ENCODE measurements around the gene SLC22A6. TPM values are rescaled to one million over a fixed set of nuclear protein-coding genes. Genes with fewer than 3 reads are reported as not detected.
A peak's percentile ranks its signal among the peaks of the same experiment; 100 is the strongest.

The SLC22A6 gene, protein sequence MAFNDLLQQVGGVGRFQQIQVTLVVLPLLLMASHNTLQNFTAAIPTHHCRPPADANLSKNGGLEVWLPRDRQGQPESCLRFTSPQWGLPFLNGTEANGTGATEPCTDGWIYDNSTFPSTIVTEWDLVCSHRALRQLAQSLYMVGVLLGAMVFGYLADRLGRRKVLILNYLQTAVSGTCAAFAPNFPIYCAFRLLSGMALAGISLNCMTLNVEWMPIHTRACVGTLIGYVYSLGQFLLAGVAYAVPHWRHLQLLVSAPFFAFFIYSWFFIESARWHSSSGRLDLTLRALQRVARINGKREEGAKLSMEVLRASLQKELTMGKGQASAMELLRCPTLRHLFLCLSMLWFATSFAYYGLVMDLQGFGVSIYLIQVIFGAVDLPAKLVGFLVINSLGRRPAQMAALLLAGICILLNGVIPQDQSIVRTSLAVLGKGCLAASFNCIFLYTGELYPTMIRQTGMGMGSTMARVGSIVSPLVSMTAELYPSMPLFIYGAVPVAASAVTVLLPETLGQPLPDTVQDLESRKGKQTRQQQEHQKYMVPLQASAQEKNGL
- total RNA-seq (ENCODE audit: low replicate concordance) = not detected in 2 replicates

DNA sequence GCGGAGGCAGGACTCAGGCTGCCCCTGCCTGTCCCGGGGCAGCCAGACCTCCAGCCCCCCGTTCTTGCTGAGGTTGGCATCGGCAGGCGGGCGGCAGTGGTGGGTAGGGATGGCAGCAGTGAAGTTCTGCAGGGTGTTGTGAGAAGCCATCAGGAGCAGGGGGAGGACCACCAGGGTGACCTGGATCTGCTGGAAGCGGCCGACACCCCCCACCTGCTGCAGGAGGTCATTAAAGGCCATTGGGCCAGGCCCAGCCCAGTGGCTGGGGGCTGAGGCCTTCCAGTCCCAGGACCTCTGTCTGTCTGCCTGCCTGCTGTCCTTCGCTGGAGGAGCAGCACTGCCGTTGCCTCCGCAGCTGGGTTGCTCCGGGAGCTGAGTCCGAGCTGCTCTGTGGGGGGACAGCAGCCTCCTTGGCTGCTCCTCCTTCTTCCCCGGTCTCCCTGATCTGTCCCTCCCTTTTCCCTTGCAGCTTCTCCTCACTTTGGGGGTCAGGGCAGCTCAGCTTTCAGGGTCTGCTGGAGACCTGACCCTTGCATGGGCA lies at the start of gene SLC22A6:
Gene SLC22A6 (minus strand): TSS at position 517 of the 541 bp plus-strand sequence. CDS start 277 bp downstream, at position 240.
- DNase-seq (ENCODE audit: low read depth) = no peak
- TF ChIP-seq, protein P1, sequence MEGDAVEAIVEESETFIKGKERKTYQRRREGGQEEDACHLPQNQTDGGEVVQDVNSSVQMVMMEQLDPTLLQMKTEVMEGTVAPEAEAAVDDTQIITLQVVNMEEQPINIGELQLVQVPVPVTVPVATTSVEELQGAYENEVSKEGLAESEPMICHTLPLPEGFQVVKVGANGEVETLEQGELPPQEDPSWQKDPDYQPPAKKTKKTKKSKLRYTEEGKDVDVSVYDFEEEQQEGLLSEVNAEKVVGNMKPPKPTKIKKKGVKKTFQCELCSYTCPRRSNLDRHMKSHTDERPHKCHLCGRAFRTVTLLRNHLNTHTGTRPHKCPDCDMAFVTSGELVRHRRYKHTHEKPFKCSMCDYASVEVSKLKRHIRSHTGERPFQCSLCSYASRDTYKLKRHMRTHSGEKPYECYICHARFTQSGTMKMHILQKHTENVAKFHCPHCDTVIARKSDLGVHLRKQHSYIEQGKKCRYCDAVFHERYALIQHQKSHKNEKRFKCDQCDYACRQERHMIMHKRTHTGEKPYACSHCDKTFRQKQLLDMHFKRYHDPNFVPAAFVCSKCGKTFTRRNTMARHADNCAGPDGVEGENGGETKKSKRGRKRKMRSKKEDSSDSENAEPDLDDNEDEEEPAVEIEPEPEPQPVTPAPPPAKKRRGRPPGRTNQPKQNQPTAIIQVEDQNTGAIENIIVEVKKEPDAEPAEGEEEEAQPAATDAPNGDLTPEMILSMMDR (IDR thresholded peaks at IDR 0.05; ENCODE audit: insufficient read depth, low read length) = no peak

DNA sequence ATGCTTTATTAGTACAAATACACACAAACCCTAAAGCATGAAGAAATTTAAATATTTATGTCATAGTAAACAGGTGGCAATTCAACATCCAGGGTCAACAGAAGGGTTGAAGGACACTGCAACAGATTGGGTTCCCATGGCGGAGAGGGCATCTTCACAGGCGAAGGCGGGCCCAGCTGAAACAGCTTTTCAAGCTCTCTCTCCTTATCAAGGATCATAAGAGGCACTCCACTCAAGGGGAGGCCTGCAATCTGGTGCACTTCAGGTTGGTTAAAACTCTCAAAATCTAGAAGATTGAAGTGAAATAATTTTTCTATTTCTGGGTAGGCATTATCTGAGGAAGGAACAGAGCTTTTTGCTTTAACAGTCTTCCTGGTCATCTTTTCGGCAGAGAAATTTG lies 47.7 kb upstream of the SLC22A6 start:
- no peak overlapping the region for H3K4me3 ChIP-seq (ENCODE audit: low read depth, low read length)
- TF ChIP-seq, protein P1 (IDR thresholded peaks at IDR 0.05; ENCODE audit: insufficient read depth, low read length) = no peak
- no peak for DNase-seq (ENCODE audit: low read depth)

More for the DNA sequence above, at the start of gene SLC22A6:
- H3K4me3 ChIP-seq (ENCODE audit: low read depth, low read length) = no peak within 1 kb of the TSS

DNA sequence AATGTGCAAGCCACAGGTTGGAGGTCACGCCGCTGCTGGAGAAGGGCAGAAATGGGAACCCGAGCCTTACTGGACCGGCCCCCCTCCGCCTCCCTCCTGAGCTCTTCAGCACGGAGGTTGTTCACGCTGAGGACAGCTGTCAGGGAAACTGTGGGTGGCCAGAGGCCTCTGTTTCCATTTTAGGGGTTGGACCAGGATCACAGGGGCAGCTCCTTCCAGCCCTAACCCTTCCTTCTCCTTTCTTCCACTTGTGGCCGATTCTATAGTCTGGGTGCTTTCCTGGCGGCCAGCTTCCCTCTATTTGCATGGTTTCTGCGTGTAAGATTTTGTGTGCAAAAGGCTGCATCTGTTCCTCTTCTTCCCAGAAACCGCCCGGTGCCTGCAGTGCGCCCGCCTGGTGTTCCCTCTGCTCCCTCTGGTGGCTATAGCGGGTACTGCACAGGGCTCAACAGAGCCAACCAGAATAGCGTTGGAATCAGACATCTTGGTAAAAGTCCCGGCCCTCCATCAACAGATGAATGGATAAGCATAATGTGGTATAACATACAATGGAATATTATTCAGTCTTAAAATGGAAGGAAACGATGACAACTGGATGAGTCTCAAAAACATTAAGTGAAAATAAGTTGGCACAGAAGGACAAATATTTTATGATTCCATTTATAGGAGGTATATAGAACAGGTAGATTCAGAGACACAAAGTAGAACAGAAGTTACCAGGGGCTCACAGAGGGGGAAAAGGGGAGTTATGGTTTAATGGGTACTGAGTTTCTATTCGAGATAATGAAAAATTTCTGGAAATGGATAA lies 39.3 kb upstream of the SLC22A6 start:
- TF ChIP-seq, protein P1 (IDR thresholded peaks at IDR 0.05; ENCODE audit: insufficient read depth, low read length) = peak; percentile 100
- no peak overlapping the region for H3K4me3 ChIP-seq (ENCODE audit: low read depth, low read length)
- DNase-seq (ENCODE audit: low read depth) = peak; percentile 75

DNA sequence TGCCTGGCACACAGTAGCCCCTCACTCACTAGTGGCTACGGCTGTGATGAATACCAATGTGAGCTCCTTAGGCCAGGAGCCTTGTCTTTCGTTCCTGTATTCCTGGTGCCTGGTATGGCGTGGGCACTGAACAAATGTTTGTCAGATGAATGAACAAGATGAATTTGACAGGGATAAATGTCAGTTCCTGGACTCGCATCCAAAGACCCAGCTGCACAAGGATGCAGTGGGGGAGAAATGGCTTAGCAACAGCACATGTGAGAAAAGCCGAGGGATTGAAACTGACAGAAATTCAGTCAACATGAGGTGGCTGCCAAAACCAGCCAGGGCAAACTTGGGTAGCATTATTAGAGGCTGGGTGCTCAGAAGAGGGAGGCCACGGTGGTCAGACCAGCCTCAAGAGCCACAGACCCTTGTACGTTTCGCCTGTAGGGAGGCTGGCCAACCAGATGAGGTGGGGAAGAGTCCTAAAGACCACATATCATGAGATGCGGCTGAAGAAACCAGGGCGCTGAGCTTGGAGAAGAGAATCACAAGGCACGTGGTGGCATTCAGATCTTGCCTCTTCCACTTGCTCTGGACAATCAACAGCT lies 38.6 kb upstream of the SLC22A6 start:
- DNase-seq (ENCODE audit: low read depth) = no peak
- TF ChIP-seq, protein P1 (IDR thresholded peaks at IDR 0.05; ENCODE audit: insufficient read depth, low read length) = no peak

DNA sequence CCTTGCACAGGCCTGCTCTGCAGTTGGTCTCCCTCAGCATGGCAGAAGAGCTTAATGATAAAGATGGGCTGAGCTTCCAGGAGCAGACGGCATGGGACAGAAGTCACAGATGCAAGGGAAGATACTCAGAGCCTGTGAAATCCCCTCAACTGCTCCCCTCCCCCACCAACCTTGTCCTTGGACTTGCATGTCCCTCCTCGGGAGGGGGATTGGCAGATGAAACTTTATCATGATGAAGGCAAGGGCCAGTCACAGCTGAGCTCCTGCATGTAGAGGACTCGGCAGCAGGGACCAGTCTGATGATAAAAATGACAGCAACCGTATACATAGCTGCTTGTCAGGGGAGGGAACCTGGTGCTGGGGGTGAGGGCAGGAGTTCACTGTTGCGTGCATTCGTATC lies 37.7 kb upstream of the SLC22A6 start:
- no peak for DNase-seq (ENCODE audit: low read depth)
- no peak overlapping the region for H3K4me3 ChIP-seq (ENCODE audit: low read depth, low read length)
- TF ChIP-seq, protein P1 (IDR thresholded peaks at IDR 0.05; ENCODE audit: insufficient read depth, low read length) = no peak

More for the DNA sequence above, 38.6 kb upstream of the SLC22A6 start:
- no peak overlapping the region for H3K4me3 ChIP-seq (ENCODE audit: low read depth, low read length)

DNA sequence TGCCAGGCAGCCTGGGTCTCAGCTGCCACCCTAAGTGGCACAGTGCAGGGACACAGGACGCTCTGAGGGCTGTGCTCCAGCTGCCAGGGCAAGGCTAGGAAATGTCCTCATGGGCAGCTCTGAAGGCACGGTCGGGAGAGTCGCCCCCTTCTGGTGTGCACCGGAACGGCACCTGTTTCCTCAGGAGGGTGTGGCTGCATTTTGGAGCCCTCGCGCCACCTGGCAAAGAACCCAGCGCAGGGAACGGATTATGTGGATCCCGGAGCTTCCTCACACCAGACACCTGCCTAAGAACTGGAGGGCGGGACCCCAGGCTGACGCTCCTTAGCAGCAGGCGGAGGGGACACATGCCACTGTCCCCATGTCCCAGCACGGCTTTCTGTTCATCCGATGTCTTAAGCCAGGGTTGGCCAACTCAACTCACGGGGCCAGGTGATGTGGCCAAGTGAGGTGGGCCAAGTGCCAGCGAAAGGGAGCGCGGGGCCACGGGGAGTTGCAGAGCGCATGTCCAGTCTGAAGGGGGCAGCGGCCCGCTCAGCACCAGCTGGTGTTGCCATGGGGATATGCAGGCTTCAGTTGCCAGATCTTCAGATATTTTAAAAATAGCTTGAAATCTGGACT lies 36.0 kb upstream of the SLC22A6 start:
- DNase-seq (ENCODE audit: low read depth) = no peak
- H3K4me3 ChIP-seq (ENCODE audit: low read depth, low read length) = no peak overlapping the region

More for the DNA sequence above, 36.0 kb upstream of the SLC22A6 start:
- TF ChIP-seq, protein P1 (IDR thresholded peaks at IDR 0.05; ENCODE audit: insufficient read depth, low read length) = peak; percentile 40
